Activated CD8-positive, alpha-beta memory T cell treated with anti-CD3 and anti-CD28 coated beads for 4 hours (primary cell): ENCODE data around the gene PSMD1.
"Not testable (repeated sequence)": the region's sequence is repeated elsewhere in the genome, so short reads cannot be mapped to it uniquely, and the experiment has no call there.

Source experiments
- DNase-seq, 2 donors: peaks; one replicate each; pipeline ENCODE4 v3.0.0-alpha.2; 2020; ENCODE audit warnings: low read depth in 2 of 2

Gene PSMD1

GRCh38 chr2:231056453-231057416 lies at the start of gene PSMD1:
Gene PSMD1 (plus strand): TSS chr2:231056867. CDS start chr2:231057026, 159 bp downstream.
- DNase-seq = peak; percentile 86 to 87

GRCh38 chr2:231007286-231008098 lies 49.2 kb upstream of the PSMD1 start:
- DNase-seq = no peak

- no peak for DNase-seq
These were observed 48.5 kb upstream of the PSMD1 start for GRCh38 chr2:231008131-231008530.

- no peak for DNase-seq
These were observed 47.3 kb upstream of the PSMD1 start for GRCh38 chr2:231009236-231009919.

- DNase-seq = no peak
These were observed 46.4 kb upstream of the PSMD1 start for GRCh38 chr2:231010201-231010730.

- no peak for DNase-seq
These were observed 45.1 kb upstream of the PSMD1 start for GRCh38 chr2:231011526-231011925.

- no peak for DNase-seq
These were observed 44.2 kb upstream of the PSMD1 start for GRCh38 chr2:231012463-231012862.

GRCh38 chr2:231013820-231014219 lies 42.8 kb upstream of the PSMD1 start:
- no peak for DNase-seq

- DNase-seq = no peak
These were observed 41.2 kb upstream of the PSMD1 start for GRCh38 chr2:231015478-231015877.

GRCh38 chr2:231015926-231016325 lies 40.7 kb upstream of the PSMD1 start:
- no peak for DNase-seq

GRCh38 chr2:231016566-231017230 lies 40.0 kb upstream of the PSMD1 start:
- no peak for DNase-seq

- no peak for DNase-seq
These were observed 39.5 kb upstream of the PSMD1 start for GRCh38 chr2:231017231-231017598.

GRCh38 chr2:231018184-231018583 lies 38.5 kb upstream of the PSMD1 start:
- DNase-seq = no peak

GRCh38 chr2:231025059-231025458 lies 31.6 kb upstream of the PSMD1 start:
- not testable (repeated sequence) for DNase-seq

- DNase-seq = no peak
These were observed 27.8 kb upstream of the PSMD1 start for GRCh38 chr2:231028889-231029288.

GRCh38 chr2:231029563-231029962 lies 27.1 kb upstream of the PSMD1 start:
- DNase-seq = no peak

GRCh38 chr2:231030725-231031124 lies 25.9 kb upstream of the PSMD1 start:
- DNase-seq = no peak

GRCh38 chr2:231032575-231033140 lies 24.0 kb upstream of the PSMD1 start:
- DNase-seq = no peak

GRCh38 chr2:231033147-231034132 lies 23.2 kb upstream of the PSMD1 start:
- no peak for DNase-seq
